ENCODE data around the gene R3HDM2.

R3HDM2 gene

GRCh38 chr12:57386187-57386720 is 44.6 kb downstream of the R3HDM2 start:
- Histone ChIP-seq H3K36me3 (ENCODE audit: control insufficient read depth in 1 of 2, insufficient read depth in 2 of 2, low read length in 2 of 2) (peaks cover 0 to 3% of the 10 kb centered on the region in 2 experiments), H3K23ac (ENCODE audit: low read length) (no peak overlapping the region), H3K4ac (ENCODE audit: low read depth, low read length) (no peak overlapping the region), H3K9ac (ENCODE audit: low read length) (no peak overlapping the region), H4K91ac (ENCODE audit: low read depth, low read length) (no peak overlapping the region), H3K14ac (ENCODE audit: low read length) (no peak overlapping the region), H2AK5ac (ENCODE audit: low read length) (no peak overlapping the region), H3K79me1 (ENCODE audit: low read length) (no peaks in the 10 kb centered on the region), H3K4me3 (ENCODE audit: low read depth, low read length) (no peak overlapping the region), H2BK12ac (ENCODE audit: low read length) (no peak overlapping the region), H3K18ac (ENCODE audit: low read length) (no peak overlapping the region), H3K9me3 (ENCODE audit: insufficient read depth, low read depth, low read length) (no peaks in the 10 kb centered on the region), H3K27me3 (ENCODE audit: insufficient read depth, low read length) (no peaks in the 10 kb centered on the region), H4K12ac (ENCODE audit: low read depth, low read length) (no peak overlapping the region), H2AFZ (ENCODE audit: insufficient read depth, low read length, poor library complexity) (no peak overlapping the region), H4K8ac (ENCODE audit: low read depth, low read length) (no peak overlapping the region), H3K4me1 (ENCODE audit: control insufficient read depth in 1 of 2, insufficient read depth in 2 of 2, low read length in 2 of 2) (peaks cover 3 to 4% of the 10 kb centered on the region in 2 experiments), H2BK120ac (ENCODE audit: insufficient read depth, low read length, poor library complexity) (no peak overlapping the region), H3K79me2 (ENCODE audit: control insufficient read depth, insufficient read depth, low read length, poor library complexity) (no peaks in the 10 kb centered on the region), H2BK5ac (ENCODE audit: low read depth, low read length, poor library complexity) (no peak overlapping the region), H3K27ac (ENCODE audit: low read depth, low read length) (no peak overlapping the region), H3K4me2 (ENCODE audit: low read length) (no peak overlapping the region)
- WGBS (ENCODE audit: extremely low coverage, insufficient coverage, insufficient read length) = no CpG with 5 or more reads among the region's 33 CpGs
- no peak for DNase-seq

- H3K23ac ChIP-seq (ENCODE audit: low read length) = no peak overlapping the region
- no peak overlapping the region for H3K14ac ChIP-seq (ENCODE audit: low read length)
- H3K4me3 ChIP-seq (ENCODE audit: low read depth, low read length) = no peak overlapping the region
- H2AFZ ChIP-seq (ENCODE audit: insufficient read depth, low read length, poor library complexity) = no peak overlapping the region
- no peaks in the 10 kb centered on the region for H3K79me2 ChIP-seq (ENCODE audit: control insufficient read depth, insufficient read depth, low read length, poor library complexity)
- H3K9me3 ChIP-seq (ENCODE audit: insufficient read depth, low read depth, low read length) = no peaks in the 10 kb centered on the region
- H3K18ac ChIP-seq (ENCODE audit: low read length) = no peak overlapping the region
- no peak overlapping the region for H4K8ac ChIP-seq (ENCODE audit: low read depth, low read length)
- no peak overlapping the region for H3K4ac ChIP-seq (ENCODE audit: low read depth, low read length)
- no peaks in the 10 kb centered on the region for H3K79me1 ChIP-seq (ENCODE audit: low read length)
- H4K91ac ChIP-seq (ENCODE audit: low read depth, low read length) = no peak overlapping the region
- no peak overlapping the region for H2AK5ac ChIP-seq (ENCODE audit: low read length)
- no peaks in the 10 kb centered on the region for H3K27me3 ChIP-seq (ENCODE audit: insufficient read depth, low read length)
- peaks cover 0 to 3% of the 10 kb centered on the region in 2 experiments for H3K36me3 ChIP-seq (ENCODE audit: control insufficient read depth in 1 of 2, insufficient read depth in 2 of 2, low read length in 2 of 2)
- no peak overlapping the region for H2BK12ac ChIP-seq (ENCODE audit: low read length)
- no peak overlapping the region for H2BK5ac ChIP-seq (ENCODE audit: low read depth, low read length, poor library complexity)
- H2BK120ac ChIP-seq (ENCODE audit: insufficient read depth, low read length, poor library complexity) = no peak overlapping the region
- no peak overlapping the region for H3K9ac ChIP-seq (ENCODE audit: low read length)
- WGBS (ENCODE audit: extremely low coverage, insufficient coverage, insufficient read length) = no CpG with 5 or more reads among the region's 3 CpGs
- DNase-seq = no peak
- no peak overlapping the region for H3K4me2 ChIP-seq (ENCODE audit: low read length)
- no peak overlapping the region for H4K12ac ChIP-seq (ENCODE audit: low read depth, low read length)
- peaks cover 3 to 4% of the 10 kb centered on the region in 2 experiments for H3K4me1 ChIP-seq (ENCODE audit: control insufficient read depth in 1 of 2, insufficient read depth in 2 of 2, low read length in 2 of 2)
- no peak overlapping the region for H3K27ac ChIP-seq (ENCODE audit: low read depth, low read length)
Measured at GRCh38 chr12:57385586-57385985, 45.3 kb downstream of the R3HDM2 start.

- Histone ChIP-seq H3K36me3 (ENCODE audit: control insufficient read depth in 1 of 2, insufficient read depth in 2 of 2, low read length in 2 of 2) (peaks cover 0 to 3% of the 10 kb centered on the region in 2 experiments), H2AK5ac (ENCODE audit: low read length) (no peak overlapping the region), H3K27ac (ENCODE audit: low read depth, low read length) (no peak overlapping the region), H3K79me1 (ENCODE audit: low read length) (no peaks in the 10 kb centered on the region), H3K4ac (ENCODE audit: low read depth, low read length) (no peak overlapping the region), H3K4me1 (ENCODE audit: control insufficient read depth in 1 of 2, insufficient read depth in 2 of 2, low read length in 2 of 2) (peaks cover 3 to 4% of the 10 kb centered on the region in 2 experiments), H3K4me2 (ENCODE audit: low read length) (no peak overlapping the region), H4K8ac (ENCODE audit: low read depth, low read length) (no peak overlapping the region), H3K18ac (ENCODE audit: low read length) (no peak overlapping the region), H3K27me3 (ENCODE audit: insufficient read depth, low read length) (no peaks in the 10 kb centered on the region), H2BK12ac (ENCODE audit: low read length) (no peak overlapping the region), H3K9me3 (ENCODE audit: insufficient read depth, low read depth, low read length) (no peaks in the 10 kb centered on the region), H4K91ac (ENCODE audit: low read depth, low read length) (no peak overlapping the region), H4K12ac (ENCODE audit: low read depth, low read length) (no peak overlapping the region), H3K9ac (ENCODE audit: low read length) (no peak overlapping the region), H3K23ac (ENCODE audit: low read length) (no peak overlapping the region), H3K4me3 (ENCODE audit: low read depth, low read length) (no peak overlapping the region), H3K79me2 (ENCODE audit: control insufficient read depth, insufficient read depth, low read length, poor library complexity) (no peaks in the 10 kb centered on the region), H2BK5ac (ENCODE audit: low read depth, low read length, poor library complexity) (no peak overlapping the region), H2BK120ac (ENCODE audit: insufficient read depth, low read length, poor library complexity) (no peak overlapping the region), H2AFZ (ENCODE audit: insufficient read depth, low read length, poor library complexity) (no peak overlapping the region), H3K14ac (ENCODE audit: low read length) (no peak overlapping the region)
- peak in 1 of 2 donors; percentile 39 for DNase-seq
- no CpG with 5 or more reads among the region's 1 CpG for WGBS (ENCODE audit: extremely low coverage, insufficient coverage, insufficient read length)
Measured at GRCh38 chr12:57384478-57384877, 46.4 kb downstream of the R3HDM2 start.

- no peak overlapping the region for H2BK120ac ChIP-seq (ENCODE audit: insufficient read depth, low read length, poor library complexity)
- no peak overlapping the region for H2BK5ac ChIP-seq (ENCODE audit: low read depth, low read length, poor library complexity)
- H3K4me3 ChIP-seq (ENCODE audit: low read depth, low read length) = no peak overlapping the region
- no peak overlapping the region for H3K4me2 ChIP-seq (ENCODE audit: low read length)
- H4K12ac ChIP-seq (ENCODE audit: low read depth, low read length) = no peak overlapping the region
- no peaks in the 10 kb centered on the region for H3K79me2 ChIP-seq (ENCODE audit: control insufficient read depth, insufficient read depth, low read length, poor library complexity)
- no CpG with 5 or more reads among the region's 2 CpGs for WGBS (ENCODE audit: extremely low coverage, insufficient coverage, insufficient read length)
- peaks cover 4 to 5% of the 10 kb centered on the region in 2 experiments for H3K4me1 ChIP-seq (ENCODE audit: control insufficient read depth in 1 of 2, insufficient read depth in 2 of 2, low read length in 2 of 2)
- no peak overlapping the region for H4K91ac ChIP-seq (ENCODE audit: low read depth, low read length)
- H3K36me3 ChIP-seq (ENCODE audit: control insufficient read depth in 1 of 2, insufficient read depth in 2 of 2, low read length in 2 of 2) = no peaks in the 10 kb centered on the region
- H3K27me3 ChIP-seq (ENCODE audit: insufficient read depth, low read length) = no peaks in the 10 kb centered on the region
- H2AFZ ChIP-seq (ENCODE audit: insufficient read depth, low read length, poor library complexity) = no peak overlapping the region
- H3K14ac ChIP-seq (ENCODE audit: low read length) = no peak overlapping the region
- no peaks in the 10 kb centered on the region for H3K9me3 ChIP-seq (ENCODE audit: insufficient read depth, low read depth, low read length)
- no peak overlapping the region for H3K27ac ChIP-seq (ENCODE audit: low read depth, low read length)
- H2AK5ac ChIP-seq (ENCODE audit: low read length) = no peak overlapping the region
- DNase-seq = peak in 1 of 2 donors; percentile 32
- H3K9ac ChIP-seq (ENCODE audit: low read length) = no peak overlapping the region
- H3K18ac ChIP-seq (ENCODE audit: low read length) = no peak overlapping the region
- H3K23ac ChIP-seq (ENCODE audit: low read length) = no peak overlapping the region
- H3K4ac ChIP-seq (ENCODE audit: low read depth, low read length) = no peak overlapping the region
- no peak overlapping the region for H4K8ac ChIP-seq (ENCODE audit: low read depth, low read length)
- no peaks in the 10 kb centered on the region for H3K79me1 ChIP-seq (ENCODE audit: low read length)
- no peak overlapping the region for H2BK12ac ChIP-seq (ENCODE audit: low read length)
Measured at GRCh38 chr12:57381693-57382220, 49.1 kb downstream of the R3HDM2 start.

Data from trophoblast cell (in vitro differentiated cells and primary cell).